ENCODE measurements around the gene SPDYC. TPM values are rescaled to one million over a fixed set of nuclear protein-coding genes. Genes with fewer than 3 reads are reported as not detected.

The SPDYC gene
- total RNA-seq, 1 donor from 2014 or later, result not detected

DNA sequence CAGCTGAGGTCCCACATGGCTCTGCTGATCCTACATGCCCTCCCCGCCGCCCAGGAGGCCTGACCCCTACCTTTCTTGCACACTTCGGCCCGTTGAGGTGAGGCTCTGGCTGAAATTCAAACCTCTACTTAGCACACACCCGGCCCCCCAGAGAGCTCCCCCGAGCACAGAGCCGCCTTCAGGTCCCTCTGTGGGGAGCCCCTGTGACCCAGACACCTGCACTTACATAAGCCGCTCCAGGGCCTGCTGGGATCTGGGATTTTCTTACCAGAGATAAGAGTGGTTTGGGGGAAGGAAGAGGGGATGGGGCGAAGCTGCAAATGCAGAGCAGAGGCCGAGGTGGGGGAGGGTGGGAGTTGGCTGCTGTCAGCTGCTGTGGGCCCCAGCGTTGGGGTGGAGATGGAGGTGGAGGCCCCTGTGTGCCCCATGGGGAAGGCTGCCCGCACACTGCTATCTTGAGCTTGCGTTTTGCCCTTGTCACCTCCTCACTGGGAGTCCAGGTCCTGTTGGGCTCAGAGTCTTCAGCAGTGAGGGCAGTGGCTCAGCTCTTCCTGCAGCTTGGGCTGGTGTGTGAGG lies 42.3 kb downstream of the SPDYC start:
- DNase-seq (ENCODE audit: low spot score, unreplicated experiment), result no peak
- no peak overlapping the region for H3K4me3 Mint-ChIP-seq (ENCODE audit: low read depth)
- no peaks in the 10 kb centered on the region for H3K27me3 Mint-ChIP-seq
- H3K36me3 Mint-ChIP-seq (ENCODE audit: insufficient read depth), result peaks cover 8% of the 10 kb centered on the region
- TF ChIP-seq, protein P1, sequence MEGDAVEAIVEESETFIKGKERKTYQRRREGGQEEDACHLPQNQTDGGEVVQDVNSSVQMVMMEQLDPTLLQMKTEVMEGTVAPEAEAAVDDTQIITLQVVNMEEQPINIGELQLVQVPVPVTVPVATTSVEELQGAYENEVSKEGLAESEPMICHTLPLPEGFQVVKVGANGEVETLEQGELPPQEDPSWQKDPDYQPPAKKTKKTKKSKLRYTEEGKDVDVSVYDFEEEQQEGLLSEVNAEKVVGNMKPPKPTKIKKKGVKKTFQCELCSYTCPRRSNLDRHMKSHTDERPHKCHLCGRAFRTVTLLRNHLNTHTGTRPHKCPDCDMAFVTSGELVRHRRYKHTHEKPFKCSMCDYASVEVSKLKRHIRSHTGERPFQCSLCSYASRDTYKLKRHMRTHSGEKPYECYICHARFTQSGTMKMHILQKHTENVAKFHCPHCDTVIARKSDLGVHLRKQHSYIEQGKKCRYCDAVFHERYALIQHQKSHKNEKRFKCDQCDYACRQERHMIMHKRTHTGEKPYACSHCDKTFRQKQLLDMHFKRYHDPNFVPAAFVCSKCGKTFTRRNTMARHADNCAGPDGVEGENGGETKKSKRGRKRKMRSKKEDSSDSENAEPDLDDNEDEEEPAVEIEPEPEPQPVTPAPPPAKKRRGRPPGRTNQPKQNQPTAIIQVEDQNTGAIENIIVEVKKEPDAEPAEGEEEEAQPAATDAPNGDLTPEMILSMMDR (IDR thresholded peaks at IDR 0.05; ENCODE audit: unreplicated experiment), result no peak
- H3K9me3 Mint-ChIP-seq (ENCODE audit: low read depth), result no peaks in the 10 kb centered on the region
- peaks cover 8% of the 10 kb centered on the region for H3K4me1 Mint-ChIP-seq (ENCODE audit: low read depth)
- H3K27ac Mint-ChIP-seq, result no peak overlapping the region

DNA sequence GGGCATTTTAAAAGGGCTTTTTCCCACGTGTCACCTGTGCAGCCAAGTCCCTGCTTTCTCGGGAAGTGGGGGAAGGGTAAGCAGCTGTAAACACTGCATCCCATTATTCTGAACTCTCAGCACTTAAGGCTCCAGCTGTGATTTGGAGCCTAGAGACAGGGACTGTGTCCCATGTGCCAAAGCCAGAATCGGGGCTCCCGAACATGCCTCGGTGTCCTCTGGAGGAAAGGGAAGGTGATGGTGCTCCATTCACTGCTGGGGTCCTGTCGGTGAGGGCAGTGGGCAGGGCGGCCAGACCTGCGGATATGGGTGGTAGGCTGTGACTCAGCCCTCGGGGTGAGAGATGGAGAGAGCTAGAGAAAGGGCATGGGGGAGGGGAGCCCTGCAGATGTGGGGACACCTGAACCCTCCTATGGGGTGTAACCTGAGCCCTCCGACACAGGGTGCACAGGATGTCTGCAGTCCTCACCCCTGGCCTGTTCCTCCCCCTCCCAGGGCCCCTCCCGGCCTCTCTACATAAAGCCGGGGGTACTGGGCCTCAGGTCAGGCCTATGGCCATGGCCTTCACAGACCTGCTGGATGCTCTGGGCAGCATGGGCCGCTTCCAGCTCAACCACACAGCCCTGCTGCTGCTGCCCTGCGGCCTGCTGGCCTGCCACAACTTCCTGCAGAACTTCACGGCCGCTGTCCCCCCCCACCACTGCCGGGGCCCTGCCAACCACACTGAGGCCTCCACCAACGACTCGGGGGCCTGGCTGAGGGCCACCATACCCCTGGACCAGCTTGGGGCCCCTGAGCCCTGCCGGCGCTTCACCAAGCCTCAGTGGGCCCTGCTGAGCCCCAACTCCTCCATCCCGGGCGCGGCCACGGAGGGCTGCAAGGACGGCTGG lies 43.5 kb downstream of the SPDYC start:
- H3K36me3 Mint-ChIP-seq (ENCODE audit: insufficient read depth), result peaks cover 4% of the 10 kb centered on the region
- no peaks in the 10 kb centered on the region for H3K9me3 Mint-ChIP-seq (ENCODE audit: low read depth)
- H3K27ac Mint-ChIP-seq, result peak overlapping the region; percentile 84
- peaks cover 8% of the 10 kb centered on the region for H3K4me1 Mint-ChIP-seq (ENCODE audit: low read depth)
- no peak overlapping the region for H3K4me3 Mint-ChIP-seq (ENCODE audit: low read depth)
- DNase-seq (ENCODE audit: low spot score, unreplicated experiment), result no peak
- no peaks in the 10 kb centered on the region for H3K27me3 Mint-ChIP-seq
- TF ChIP-seq, protein P1 (IDR thresholded peaks at IDR 0.05; ENCODE audit: unreplicated experiment), result no peak

DNA sequence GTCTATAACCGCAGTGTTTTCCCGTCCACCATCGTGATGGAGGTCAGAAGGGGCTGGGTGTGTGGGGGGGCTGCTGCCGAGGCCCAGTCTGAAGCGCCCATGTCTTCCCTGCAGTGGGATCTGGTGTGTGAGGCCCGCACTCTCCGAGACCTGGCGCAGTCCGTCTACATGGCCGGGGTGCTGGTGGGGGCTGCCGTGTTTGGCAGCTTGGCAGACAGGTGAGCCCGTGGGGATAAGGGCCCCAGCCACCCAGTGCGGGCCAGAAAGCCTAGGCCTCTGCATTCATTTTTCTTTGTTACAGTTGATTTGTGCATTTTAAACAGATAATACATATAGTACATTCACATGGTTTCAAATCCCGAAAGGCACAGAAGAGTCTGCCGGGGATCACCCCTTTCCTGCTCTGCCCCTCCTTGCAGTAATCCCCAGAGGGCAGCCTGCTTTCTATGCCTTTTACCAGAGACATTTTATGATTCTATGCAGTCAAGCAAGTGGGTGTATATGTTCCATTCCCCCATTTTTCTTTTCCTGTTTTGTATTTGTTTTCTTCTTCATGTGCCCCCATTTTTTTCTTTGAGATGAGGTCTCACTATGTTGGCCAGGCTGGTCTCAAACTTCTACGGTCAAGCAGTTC lies 44.3 kb downstream of the SPDYC start:
- Mint-ChIP-seq H3K36me3 (ENCODE audit: insufficient read depth) (peaks cover 3% of the 10 kb centered on the region), H3K4me1 (ENCODE audit: low read depth) (peaks cover 10% of the 10 kb centered on the region), H3K27ac (peak overlapping the region; percentile 16), H3K9me3 (ENCODE audit: low read depth) (no peaks in the 10 kb centered on the region), H3K27me3 (no peaks in the 10 kb centered on the region), H3K4me3 (ENCODE audit: low read depth) (no peak overlapping the region)
- DNase-seq (ENCODE audit: low spot score, unreplicated experiment), result no peak
- TF ChIP-seq, protein P1 (IDR thresholded peaks at IDR 0.05; ENCODE audit: unreplicated experiment), result no peak

DNA sequence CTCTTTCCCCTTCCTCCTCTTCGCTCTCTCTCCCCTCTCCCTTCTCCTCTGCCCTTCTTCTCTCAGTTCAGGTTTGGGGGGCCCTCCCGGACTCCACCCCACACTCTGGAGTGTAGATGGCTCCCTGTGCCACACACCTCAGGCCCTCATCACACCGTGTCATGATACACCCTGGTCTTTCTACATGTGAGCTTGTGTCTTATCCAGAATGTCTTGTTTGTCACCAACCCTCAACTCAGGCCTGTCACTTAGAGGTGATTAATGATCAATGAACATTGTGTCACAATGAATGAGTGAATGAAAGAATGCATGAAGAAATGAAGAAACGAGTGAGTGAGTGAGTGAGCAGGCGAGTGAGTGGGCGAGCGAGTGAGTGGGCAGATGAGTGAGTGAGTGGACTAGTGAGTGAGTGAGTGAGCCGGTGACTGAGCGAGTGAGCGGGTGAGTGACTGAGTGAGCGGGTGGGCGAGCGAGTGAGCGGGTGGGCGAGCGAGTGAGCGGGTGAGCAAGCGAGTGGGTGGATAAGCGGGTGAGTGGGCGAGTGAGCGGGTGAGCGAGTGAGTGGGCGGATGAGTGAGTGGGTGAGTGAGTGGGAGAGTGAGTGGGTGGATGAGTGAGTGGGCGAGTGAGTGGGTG lies 45.5 kb downstream of the SPDYC start:
- Mint-ChIP-seq H3K36me3 (ENCODE audit: insufficient read depth) (peaks cover 3% of the 10 kb centered on the region), H3K4me1 (ENCODE audit: low read depth) (peaks cover 14% of the 10 kb centered on the region), H3K9me3 (ENCODE audit: low read depth) (no peaks in the 10 kb centered on the region), H3K27me3 (no peaks in the 10 kb centered on the region), H3K4me3 (ENCODE audit: low read depth) (no peak overlapping the region), H3K27ac (peak overlapping the region; percentile 58)
- TF ChIP-seq, protein P1 (IDR thresholded peaks at IDR 0.05; ENCODE audit: unreplicated experiment), result no peak
- DNase-seq (ENCODE audit: low spot score, unreplicated experiment), result no peak

DNA sequence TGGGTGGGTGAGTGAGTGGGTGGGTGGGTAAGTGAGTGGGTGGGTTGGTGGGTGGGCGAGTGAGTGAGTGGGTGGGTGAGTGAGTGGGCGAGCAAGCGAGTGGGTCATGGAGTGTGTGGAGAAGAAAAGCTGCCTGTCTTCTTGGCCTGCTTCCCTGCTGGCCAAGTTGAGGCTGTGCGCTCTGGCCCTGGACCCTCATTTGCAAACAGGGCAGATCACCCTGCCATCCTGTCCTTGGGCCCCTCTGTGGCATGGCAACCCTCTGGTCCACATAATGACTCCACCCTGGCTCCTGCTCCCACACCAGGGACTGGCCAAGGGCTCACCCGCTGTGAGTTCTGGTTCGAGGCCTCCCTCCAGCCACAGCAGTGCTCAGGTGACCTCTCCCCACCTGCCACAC lies 46.8 kb downstream of the SPDYC start:
- Mint-ChIP-seq H3K27me3 (no peaks in the 10 kb centered on the region), H3K4me1 (ENCODE audit: low read depth) (peaks cover 14% of the 10 kb centered on the region), H3K4me3 (ENCODE audit: low read depth) (no peak overlapping the region), H3K9me3 (ENCODE audit: low read depth) (no peaks in the 10 kb centered on the region), H3K27ac (no peak overlapping the region), H3K36me3 (ENCODE audit: insufficient read depth) (peaks cover 3% of the 10 kb centered on the region)
- DNase-seq (ENCODE audit: low spot score, unreplicated experiment), result no peak
- TF ChIP-seq, protein P1 (IDR thresholded peaks at IDR 0.05; ENCODE audit: unreplicated experiment), result peak; percentile 8

Measured in progenitor cell of endocrine pancreas (in vitro differentiated cells).